ENCODE results near the gene MAP3K4. TPM values are rescaled to one million over a fixed set of nuclear protein-coding genes. Genes with fewer than 3 reads are reported as not detected.
A peak's percentile ranks its signal among the peaks of the same experiment; 100 is the strongest.

The MAP3K4 gene
- total RNA-seq, 1 experiment from 2014 or later, result 69.8 TPM

DNA sequence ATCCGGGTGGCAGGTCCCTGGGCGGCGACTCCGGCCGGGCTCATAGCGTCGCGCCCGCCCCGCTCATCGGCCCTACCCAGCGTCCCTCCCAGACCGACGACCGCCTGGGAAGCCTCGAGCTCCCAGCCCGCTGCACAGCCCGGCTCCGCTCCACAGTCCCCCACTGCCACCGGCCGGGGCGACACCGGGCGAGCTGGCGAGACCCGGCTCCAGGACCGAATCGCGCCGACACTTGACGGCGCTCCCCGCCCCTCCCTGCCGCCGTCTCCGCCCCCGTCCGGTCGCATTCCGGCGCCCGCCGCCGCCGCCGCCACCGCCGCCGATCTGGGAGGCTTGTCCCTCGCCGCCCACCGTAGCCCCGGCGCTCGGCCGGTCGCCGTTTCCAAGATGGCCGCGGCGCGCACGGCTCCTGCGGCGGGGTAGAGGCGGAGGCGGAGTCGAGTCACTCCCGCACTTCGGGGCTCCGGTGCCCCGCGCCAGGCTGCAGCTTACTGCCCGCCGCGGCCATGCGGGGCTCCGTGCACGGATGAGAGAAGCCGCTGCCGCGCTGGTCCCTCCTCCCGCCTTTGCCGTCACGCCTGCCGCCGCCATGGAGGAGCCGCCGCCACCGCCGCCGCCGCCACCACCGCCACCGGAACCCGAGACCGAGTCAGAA lies at the start of gene MAP3K4 (continued):
- peak; percentile 55; the same call in 1 of the 2 replicates for TF ChIP-seq NFE2L1 (CRISPR knock-in tag; IDR thresholded peaks at IDR 0.05)
- TF ChIP-seq, protein P1, sequence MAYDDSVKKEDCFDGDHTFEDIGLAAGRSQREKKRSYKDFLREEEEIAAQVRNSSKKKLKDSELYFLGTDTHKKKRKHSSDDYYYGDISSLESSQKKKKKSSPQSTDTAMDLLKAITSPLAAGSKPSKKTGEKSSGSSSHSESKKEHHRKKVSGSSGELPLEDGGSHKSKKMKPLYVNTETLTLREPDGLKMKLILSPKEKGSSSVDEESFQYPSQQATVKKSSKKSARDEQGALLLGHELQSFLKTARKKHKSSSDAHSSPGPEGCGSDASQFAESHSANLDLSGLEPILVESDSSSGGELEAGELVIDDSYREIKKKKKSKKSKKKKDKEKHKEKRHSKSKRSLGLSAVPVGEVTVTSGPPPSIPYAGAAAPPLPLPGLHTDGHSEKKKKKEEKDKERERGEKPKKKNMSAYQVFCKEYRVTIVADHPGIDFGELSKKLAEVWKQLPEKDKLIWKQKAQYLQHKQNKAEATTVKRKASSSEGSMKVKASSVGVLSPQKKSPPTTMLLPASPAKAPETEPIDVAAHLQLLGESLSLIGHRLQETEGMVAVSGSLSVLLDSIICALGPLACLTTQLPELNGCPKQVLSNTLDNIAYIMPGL (CRISPR knock-in tag; IDR thresholded peaks at IDR 0.05), result peak; percentile 88

DNA sequence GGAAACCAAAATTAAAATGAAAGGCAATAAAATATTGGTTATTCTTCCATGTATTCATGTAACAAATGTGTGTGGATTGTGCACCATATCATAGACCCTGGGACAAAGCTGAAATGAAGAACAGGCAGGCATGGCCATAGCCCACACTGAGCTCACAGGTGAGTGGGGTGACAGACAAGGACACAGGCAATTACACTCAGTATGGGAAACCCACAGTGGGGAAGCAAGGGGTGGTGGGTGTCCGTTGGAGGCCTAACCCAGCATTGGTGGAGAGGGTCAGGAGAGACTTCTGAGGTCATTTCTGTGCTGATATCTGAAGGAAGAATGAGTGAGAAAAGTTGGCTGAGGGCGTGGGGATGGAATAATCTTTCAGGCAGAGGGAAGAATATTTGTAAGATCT lies 47.6 kb upstream of the MAP3K4 start:
- no peak for ATAC-seq
- H3K27me3 Mint-ChIP-seq (ENCODE audit: low read depth), result no peaks in the 10 kb centered on the region
- TF ChIP-seq, protein P2, sequence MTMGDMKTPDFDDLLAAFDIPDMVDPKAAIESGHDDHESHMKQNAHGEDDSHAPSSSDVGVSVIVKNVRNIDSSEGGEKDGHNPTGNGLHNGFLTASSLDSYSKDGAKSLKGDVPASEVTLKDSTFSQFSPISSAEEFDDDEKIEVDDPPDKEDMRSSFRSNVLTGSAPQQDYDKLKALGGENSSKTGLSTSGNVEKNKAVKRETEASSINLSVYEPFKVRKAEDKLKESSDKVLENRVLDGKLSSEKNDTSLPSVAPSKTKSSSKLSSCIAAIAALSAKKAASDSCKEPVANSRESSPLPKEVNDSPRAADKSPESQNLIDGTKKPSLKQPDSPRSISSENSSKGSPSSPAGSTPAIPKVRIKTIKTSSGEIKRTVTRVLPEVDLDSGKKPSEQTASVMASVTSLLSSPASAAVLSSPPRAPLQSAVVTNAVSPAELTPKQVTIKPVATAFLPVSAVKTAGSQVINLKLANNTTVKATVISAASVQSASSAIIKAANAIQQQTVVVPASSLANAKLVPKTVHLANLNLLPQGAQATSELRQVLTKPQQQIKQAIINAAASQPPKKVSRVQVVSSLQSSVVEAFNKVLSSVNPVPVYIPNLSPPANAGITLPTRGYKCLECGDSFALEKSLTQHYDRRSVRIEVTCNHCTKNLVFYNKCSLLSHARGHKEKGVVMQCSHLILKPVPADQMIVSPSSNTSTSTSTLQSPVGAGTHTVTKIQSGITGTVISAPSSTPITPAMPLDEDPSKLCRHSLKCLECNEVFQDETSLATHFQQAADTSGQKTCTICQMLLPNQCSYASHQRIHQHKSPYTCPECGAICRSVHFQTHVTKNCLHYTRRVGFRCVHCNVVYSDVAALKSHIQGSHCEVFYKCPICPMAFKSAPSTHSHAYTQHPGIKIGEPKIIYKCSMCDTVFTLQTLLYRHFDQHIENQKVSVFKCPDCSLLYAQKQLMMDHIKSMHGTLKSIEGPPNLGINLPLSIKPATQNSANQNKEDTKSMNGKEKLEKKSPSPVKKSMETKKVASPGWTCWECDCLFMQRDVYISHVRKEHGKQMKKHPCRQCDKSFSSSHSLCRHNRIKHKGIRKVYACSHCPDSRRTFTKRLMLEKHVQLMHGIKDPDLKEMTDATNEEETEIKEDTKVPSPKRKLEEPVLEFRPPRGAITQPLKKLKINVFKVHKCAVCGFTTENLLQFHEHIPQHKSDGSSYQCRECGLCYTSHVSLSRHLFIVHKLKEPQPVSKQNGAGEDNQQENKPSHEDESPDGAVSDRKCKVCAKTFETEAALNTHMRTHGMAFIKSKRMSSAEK (CRISPR knock-in tag; IDR thresholded peaks at IDR 0.05; ENCODE audit: borderline replicate concordance), result no peak
- no peak for TF ChIP-seq EMX1 (CRISPR knock-in tag; IDR thresholded peaks at IDR 0.05)
- TF ChIP-seq, protein P3, sequence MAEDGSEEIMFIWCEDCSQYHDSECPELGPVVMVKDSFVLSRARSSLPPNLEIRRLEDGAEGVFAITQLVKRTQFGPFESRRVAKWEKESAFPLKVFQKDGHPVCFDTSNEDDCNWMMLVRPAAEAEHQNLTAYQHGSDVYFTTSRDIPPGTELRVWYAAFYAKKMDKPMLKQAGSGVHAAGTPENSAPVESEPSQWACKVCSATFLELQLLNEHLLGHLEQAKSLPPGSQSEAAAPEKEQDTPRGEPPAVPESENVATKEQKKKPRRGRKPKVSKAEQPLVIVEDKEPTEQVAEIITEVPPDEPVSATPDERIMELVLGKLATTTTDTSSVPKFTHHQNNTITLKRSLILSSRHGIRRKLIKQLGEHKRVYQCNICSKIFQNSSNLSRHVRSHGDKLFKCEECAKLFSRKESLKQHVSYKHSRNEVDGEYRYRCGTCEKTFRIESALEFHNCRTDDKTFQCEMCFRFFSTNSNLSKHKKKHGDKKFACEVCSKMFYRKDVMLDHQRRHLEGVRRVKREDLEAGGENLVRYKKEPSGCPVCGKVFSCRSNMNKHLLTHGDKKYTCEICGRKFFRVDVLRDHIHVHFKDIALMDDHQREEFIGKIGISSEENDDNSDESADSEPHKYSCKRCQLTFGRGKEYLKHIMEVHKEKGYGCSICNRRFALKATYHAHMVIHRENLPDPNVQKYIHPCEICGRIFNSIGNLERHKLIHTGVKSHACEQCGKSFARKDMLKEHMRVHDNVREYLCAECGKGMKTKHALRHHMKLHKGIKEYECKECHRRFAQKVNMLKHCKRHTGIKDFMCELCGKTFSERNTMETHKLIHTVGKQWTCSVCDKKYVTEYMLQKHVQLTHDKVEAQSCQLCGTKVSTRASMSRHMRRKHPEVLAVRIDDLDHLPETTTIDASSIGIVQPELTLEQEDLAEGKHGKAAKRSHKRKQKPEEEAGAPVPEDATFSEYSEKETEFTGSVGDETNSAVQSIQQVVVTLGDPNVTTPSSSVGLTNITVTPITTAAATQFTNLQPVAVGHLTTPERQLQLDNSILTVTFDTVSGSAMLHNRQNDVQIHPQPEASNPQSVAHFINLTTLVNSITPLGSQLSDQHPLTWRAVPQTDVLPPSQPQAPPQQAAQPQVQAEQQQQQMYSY (CRISPR knock-in tag; IDR thresholded peaks at IDR 0.05), result no peak
- TF ChIP-seq, protein P4, sequence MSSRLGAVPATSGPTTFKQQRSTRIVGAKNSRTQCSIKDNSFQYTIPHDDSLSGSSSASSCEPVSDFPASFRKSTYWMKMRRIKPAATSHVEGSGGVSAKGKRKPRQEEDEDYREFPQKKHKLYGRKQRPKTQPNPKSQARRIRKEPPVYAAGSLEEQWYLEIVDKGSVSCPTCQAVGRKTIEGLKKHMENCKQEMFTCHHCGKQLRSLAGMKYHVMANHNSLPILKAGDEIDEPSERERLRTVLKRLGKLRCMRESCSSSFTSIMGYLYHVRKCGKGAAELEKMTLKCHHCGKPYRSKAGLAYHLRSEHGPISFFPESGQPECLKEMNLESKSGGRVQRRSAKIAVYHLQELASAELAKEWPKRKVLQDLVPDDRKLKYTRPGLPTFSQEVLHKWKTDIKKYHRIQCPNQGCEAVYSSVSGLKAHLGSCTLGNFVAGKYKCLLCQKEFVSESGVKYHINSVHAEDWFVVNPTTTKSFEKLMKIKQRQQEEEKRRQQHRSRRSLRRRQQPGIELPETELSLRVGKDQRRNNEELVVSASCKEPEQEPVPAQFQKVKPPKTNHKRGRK (CRISPR knock-in tag; IDR thresholded peaks at IDR 0.05; ENCODE audit: borderline replicate concordance), result no peak
- H3K4me1 Mint-ChIP-seq, result no peaks in the 10 kb centered on the region
- DNase-seq (ENCODE audit: low spot score), result no peak
- POLR2A ChIA-PET, result no interaction called here
- no peaks in the 10 kb centered on the region for H3K9me3 Mint-ChIP-seq
- no peak overlapping the region for H3K27ac Mint-ChIP-seq
- no peaks in the 10 kb centered on the region for H3K36me3 Mint-ChIP-seq
- H3K4me3 Mint-ChIP-seq, result no peak overlapping the region
- CTCF ChIA-PET, result no interaction called here

DNA sequence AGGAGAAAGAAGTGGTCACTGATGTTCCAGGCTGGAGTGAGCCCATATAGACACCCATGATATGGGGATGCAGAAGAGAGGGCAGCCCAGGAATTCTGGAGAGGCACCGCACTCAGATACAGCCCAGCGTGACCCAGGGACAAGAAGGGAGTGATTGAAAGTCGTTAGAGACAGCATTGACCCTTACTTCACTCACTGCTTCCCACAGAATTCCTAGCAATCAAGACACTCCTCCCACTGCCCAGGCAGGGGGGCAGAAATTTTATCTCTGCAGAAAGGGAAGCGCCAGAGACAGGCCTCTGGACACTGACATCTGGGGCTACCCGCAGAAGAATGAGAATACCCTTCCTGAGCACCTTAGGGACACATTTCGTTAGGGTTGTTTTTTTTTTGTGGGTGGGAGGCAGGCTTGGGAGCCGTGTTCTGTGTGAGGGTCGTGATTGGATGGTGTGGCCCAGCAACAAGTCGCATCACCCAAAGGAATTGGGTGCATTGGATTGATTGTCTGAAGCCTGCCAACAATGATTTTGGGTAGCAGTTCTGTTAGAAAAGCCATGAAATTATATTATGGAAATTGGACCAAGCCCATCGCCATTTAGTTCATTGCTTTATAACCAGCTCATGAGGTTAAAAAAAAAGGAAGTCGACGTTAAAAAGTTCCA lies 45.9 kb upstream of the MAP3K4 start:
- H3K4me1 Mint-ChIP-seq, result no peaks in the 10 kb centered on the region
- ATAC-seq, result peak; percentile 74
- no peak overlapping the region for H3K27ac Mint-ChIP-seq
- no peaks in the 10 kb centered on the region for H3K36me3 Mint-ChIP-seq
- DNase-seq (ENCODE audit: low spot score), result no peak
- CTCF ChIA-PET, result interaction anchor here (0.6 to 1.4 kb wide), 2 partner anchors 12 to 14 kb away, joined by 3 read pairs; no protein-coding TSS in a partner anchor
- POLR2A ChIA-PET, result no interaction called here
- H3K4me3 Mint-ChIP-seq, result no peak overlapping the region
- no peaks in the 10 kb centered on the region for H3K27me3 Mint-ChIP-seq (ENCODE audit: low read depth)
- H3K9me3 Mint-ChIP-seq, result no peaks in the 10 kb centered on the region
- TF ChIP-seq, protein P5, sequence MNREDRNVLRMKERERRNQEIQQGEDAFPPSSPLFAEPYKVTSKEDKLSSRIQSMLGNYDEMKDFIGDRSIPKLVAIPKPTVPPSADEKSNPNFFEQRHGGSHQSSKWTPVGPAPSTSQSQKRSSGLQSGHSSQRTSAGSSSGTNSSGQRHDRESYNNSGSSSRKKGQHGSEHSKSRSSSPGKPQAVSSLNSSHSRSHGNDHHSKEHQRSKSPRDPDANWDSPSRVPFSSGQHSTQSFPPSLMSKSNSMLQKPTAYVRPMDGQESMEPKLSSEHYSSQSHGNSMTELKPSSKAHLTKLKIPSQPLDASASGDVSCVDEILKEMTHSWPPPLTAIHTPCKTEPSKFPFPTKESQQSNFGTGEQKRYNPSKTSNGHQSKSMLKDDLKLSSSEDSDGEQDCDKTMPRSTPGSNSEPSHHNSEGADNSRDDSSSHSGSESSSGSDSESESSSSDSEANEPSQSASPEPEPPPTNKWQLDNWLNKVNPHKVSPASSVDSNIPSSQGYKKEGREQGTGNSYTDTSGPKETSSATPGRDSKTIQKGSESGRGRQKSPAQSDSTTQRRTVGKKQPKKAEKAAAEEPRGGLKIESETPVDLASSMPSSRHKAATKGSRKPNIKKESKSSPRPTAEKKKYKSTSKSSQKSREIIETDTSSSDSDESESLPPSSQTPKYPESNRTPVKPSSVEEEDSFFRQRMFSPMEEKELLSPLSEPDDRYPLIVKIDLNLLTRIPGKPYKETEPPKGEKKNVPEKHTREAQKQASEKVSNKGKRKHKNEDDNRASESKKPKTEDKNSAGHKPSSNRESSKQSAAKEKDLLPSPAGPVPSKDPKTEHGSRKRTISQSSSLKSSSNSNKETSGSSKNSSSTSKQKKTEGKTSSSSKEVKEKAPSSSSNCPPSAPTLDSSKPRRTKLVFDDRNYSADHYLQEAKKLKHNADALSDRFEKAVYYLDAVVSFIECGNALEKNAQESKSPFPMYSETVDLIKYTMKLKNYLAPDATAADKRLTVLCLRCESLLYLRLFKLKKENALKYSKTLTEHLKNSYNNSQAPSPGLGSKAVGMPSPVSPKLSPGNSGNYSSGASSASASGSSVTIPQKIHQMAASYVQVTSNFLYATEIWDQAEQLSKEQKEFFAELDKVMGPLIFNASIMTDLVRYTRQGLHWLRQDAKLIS (CRISPR knock-in tag; IDR thresholded peaks at IDR 0.05; ENCODE audit: borderline replicate concordance), result no peak
- TF ChIP-seq SOX15 (CRISPR knock-in tag; IDR thresholded peaks at IDR 0.05) (no peak), ZNF416 (CRISPR knock-in tag; IDR thresholded peaks at IDR 0.05) (no peak), TEAD1 (CRISPR knock-in tag; IDR thresholded peaks at IDR 0.05) (no peak), SMAD4 (CRISPR knock-in tag; IDR thresholded peaks at IDR 0.05) (no peak)
- TF ChIP-seq, protein P6, sequence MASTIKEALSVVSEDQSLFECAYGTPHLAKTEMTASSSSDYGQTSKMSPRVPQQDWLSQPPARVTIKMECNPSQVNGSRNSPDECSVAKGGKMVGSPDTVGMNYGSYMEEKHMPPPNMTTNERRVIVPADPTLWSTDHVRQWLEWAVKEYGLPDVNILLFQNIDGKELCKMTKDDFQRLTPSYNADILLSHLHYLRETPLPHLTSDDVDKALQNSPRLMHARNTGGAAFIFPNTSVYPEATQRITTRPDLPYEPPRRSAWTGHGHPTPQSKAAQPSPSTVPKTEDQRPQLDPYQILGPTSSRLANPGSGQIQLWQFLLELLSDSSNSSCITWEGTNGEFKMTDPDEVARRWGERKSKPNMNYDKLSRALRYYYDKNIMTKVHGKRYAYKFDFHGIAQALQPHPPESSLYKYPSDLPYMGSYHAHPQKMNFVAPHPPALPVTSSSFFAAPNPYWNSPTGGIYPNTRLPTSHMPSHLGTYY (CRISPR knock-in tag; IDR thresholded peaks at IDR 0.05), result no peak
- TF ChIP-seq, protein P7, sequence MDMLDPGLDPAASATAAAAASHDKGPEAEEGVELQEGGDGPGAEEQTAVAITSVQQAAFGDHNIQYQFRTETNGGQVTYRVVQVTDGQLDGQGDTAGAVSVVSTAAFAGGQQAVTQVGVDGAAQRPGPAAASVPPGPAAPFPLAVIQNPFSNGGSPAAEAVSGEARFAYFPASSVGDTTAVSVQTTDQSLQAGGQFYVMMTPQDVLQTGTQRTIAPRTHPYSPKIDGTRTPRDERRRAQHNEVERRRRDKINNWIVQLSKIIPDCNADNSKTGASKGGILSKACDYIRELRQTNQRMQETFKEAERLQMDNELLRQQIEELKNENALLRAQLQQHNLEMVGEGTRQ (CRISPR knock-in tag; IDR thresholded peaks at IDR 0.05), result no peak

All from WTC11 (cell line).